HEK293 (cell line): Measurements from ENCODE around the gene AEBP2.

Source experiments
- AEBP2 ChIP-seq: fragments of 450-650 bp; formaldehyde crosslinking; IDR thresholded peaks from 2 replicates; pipeline ENCODE4 v1.5.1; 2016; ENCODE audit warnings: missing biosample characterization, missing genetic modification characterization, borderline replicate concordance
- BCL11A ChIP-seq: fragments of 450-650 bp; formaldehyde crosslinking; IDR thresholded peaks from 2 replicates; pipeline ENCODE4 v1.5.1; 2016; ENCODE audit warnings: low read depth, missing biosample characterization, missing genetic modification characterization
- GFI1B ChIP-seq: fragments of 450-650 bp; formaldehyde crosslinking; IDR thresholded peaks from 2 replicates; pipeline ENCODE4 v1.5.1; 2016; ENCODE audit warnings: missing biosample characterization, missing genetic modification characterization
- PRDM6 ChIP-seq: fragments of 450-650 bp; formaldehyde crosslinking; IDR thresholded peaks from 2 replicates; pipeline ENCODE4 v1.5.1; 2017; ENCODE audit warnings: missing biosample characterization, missing genetic modification characterization
- RBAK ChIP-seq: fragments of 450-650 bp; formaldehyde crosslinking; IDR thresholded peaks from 2 replicates; pipeline ENCODE4 v1.5.1; 2016; ENCODE audit warnings: missing biosample characterization, missing genetic modification characterization
- SALL2 ChIP-seq: fragments of 450-650 bp; formaldehyde crosslinking; IDR thresholded peaks from 2 replicates; pipeline ENCODE4 v1.5.0; 2017; ENCODE audit warnings: missing biosample characterization, mild to moderate bottlenecking, missing genetic modification characterization, borderline replicate concordance
- SETDB1 ChIP-seq: IDR thresholded peaks from one replicate; pipeline ENCODE4 v1.6.1; 2017; ENCODE audit warnings: mild to moderate bottlenecking, low read length, moderate library complexity, mixed read lengths; ENCODE audit not compliant: insufficient read length
- SP2 ChIP-seq: fragments of 450-650 bp; formaldehyde crosslinking; IDR thresholded peaks from 2 replicates; pipeline ENCODE4 v1.5.1; 2016; ENCODE audit warnings: missing biosample characterization, missing genetic modification characterization
- WT1 ChIP-seq: fragments of 450-650 bp; formaldehyde crosslinking; IDR thresholded peaks from 2 replicates; pipeline ENCODE4 v1.5.1; 2016; ENCODE audit warnings: missing biosample characterization, missing genetic modification characterization
- YY1 ChIP-seq: fragments of 450-650 bp; formaldehyde crosslinking; IDR thresholded peaks from 2 replicates; pipeline ENCODE4 v1.5.1; 2018; ENCODE audit warnings: missing biosample characterization, missing genetic modification characterization
- YY2 ChIP-seq: fragments of 450-650 bp; formaldehyde crosslinking; IDR thresholded peaks from 2 replicates; pipeline ENCODE4 v1.5.1; 2016; ENCODE audit warnings: missing biosample characterization, missing genetic modification characterization
- ZEB2 ChIP-seq: fragments of 450-650 bp; formaldehyde crosslinking; IDR thresholded peaks from 2 replicates; pipeline ENCODE4 v1.5.1; 2016; ENCODE audit warnings: missing biosample characterization, missing genetic modification characterization
- ZNF140 ChIP-seq: fragments of 450-650 bp; formaldehyde crosslinking; IDR thresholded peaks from 2 replicates; pipeline ENCODE4 v1.5.1; 2016; ENCODE audit warnings: missing biosample characterization, missing genetic modification characterization
- ZNF148 ChIP-seq: fragments of 450-650 bp; formaldehyde crosslinking; IDR thresholded peaks from 2 replicates; pipeline ENCODE4 v1.5.0; 2017; ENCODE audit warnings: missing biosample characterization, missing genetic modification characterization, borderline replicate concordance
- ZNF175 ChIP-seq: fragments of 450-650 bp; formaldehyde crosslinking; IDR thresholded peaks from 2 replicates; pipeline ENCODE4 v1.5.1; 2016; ENCODE audit warnings: missing biosample characterization, missing genetic modification characterization
- ZNF184 ChIP-seq: fragments of 450-650 bp; IDR thresholded peaks from 2 replicates; pipeline ENCODE4 v1.5.1; 2018; ENCODE audit warnings: missing biosample characterization, mild to moderate bottlenecking, missing genetic modification characterization
- ZNF2 ChIP-seq: fragments of 450-650 bp; formaldehyde crosslinking; IDR thresholded peaks from 2 replicates; pipeline ENCODE4 v1.5.1; 2016; ENCODE audit warnings: missing biosample characterization, missing genetic modification characterization
- ZNF214 ChIP-seq: fragments of 450-650 bp; formaldehyde crosslinking; IDR thresholded peaks from 2 replicates; pipeline ENCODE4 v1.5.1; 2017; ENCODE audit warnings: missing biosample characterization, mild to moderate bottlenecking, missing genetic modification characterization, borderline replicate concordance
- ZNF362 ChIP-seq: fragments of 450-650 bp; formaldehyde crosslinking; IDR thresholded peaks from 2 replicates; pipeline ENCODE4 v1.5.1; 2016; ENCODE audit warnings: missing biosample characterization, missing genetic modification characterization
- ZNF366 ChIP-seq: fragments of 450-650 bp; formaldehyde crosslinking; conservative IDR thresholded peaks from 2 replicates; pipeline ENCODE4 v1.5.1; 2016; ENCODE audit warnings: missing biosample characterization, missing genetic modification characterization
- ZNF433 ChIP-seq: fragments of 450-650 bp; formaldehyde crosslinking; IDR thresholded peaks from 2 replicates; pipeline ENCODE4 v1.5.1; 2016; ENCODE audit warnings: missing biosample characterization, missing genetic modification characterization, low read depth
- ZNF561 ChIP-seq: fragments of 450-650 bp; IDR thresholded peaks from 2 replicates; pipeline ENCODE4 v1.5.1; 2018; ENCODE audit warnings: missing biosample characterization, missing genetic modification characterization, borderline replicate concordance
- ZNF600 ChIP-seq: fragments of 450-650 bp; formaldehyde crosslinking; IDR thresholded peaks from 2 replicates; pipeline ENCODE4 v1.5.1; 2016; ENCODE audit warnings: missing biosample characterization, missing genetic modification characterization
- ZNF768 ChIP-seq: fragments of 450-650 bp; formaldehyde crosslinking; IDR thresholded peaks from 2 replicates; pipeline ENCODE4 v1.5.1; 2018; ENCODE audit warnings: missing biosample characterization, mild to moderate bottlenecking, missing genetic modification characterization
- ZNF785 ChIP-seq: fragments of 450-650 bp; formaldehyde crosslinking; IDR thresholded peaks from 2 replicates; pipeline ENCODE4 v1.5.1; 2016; ENCODE audit warnings: missing biosample characterization, missing genetic modification characterization
- ZNF791 ChIP-seq: fragments of 450-650 bp; formaldehyde crosslinking; IDR thresholded peaks from 2 replicates; pipeline ENCODE4 v1.5.1; 2016; ENCODE audit warnings: missing biosample characterization, missing genetic modification characterization
- ZNF792 ChIP-seq: fragments of 450-650 bp; formaldehyde crosslinking; IDR thresholded peaks from 2 replicates; pipeline ENCODE4 v1.5.1; 2016; ENCODE audit warnings: missing biosample characterization, missing genetic modification characterization

Gene AEBP2

GRCh38 chr12:19439059-19440018 is at the start of gene AEBP2 (continued):
- peak; percentile 67 for TF ChIP-seq ZEB2 (tag by site-specific recombination)
- TF ChIP-seq ZNF791 (tag by site-specific recombination), result no peak
- no peak for TF ChIP-seq ZNF362
- TF ChIP-seq ZNF785, result peak; percentile 97
- TF ChIP-seq ZNF2 (tag by site-specific recombination), result no peak
- TF ChIP-seq AEBP2 (tag by site-specific recombination), result no peak
- peak; percentile 88 for TF ChIP-seq YY1
- TF ChIP-seq GFI1B (tag by site-specific recombination), result no peak
- 0 out of 2 replicates have a peak, but pooled peaks have one; percentile 32 for TF ChIP-seq ZNF561
- peak; percentile 77 for TF ChIP-seq YY2 (tag by site-specific recombination)
- peak; percentile 43; the same call in 1 of the 2 replicates for TF ChIP-seq WT1 (tag by site-specific recombination)
- TF ChIP-seq RBAK (tag by site-specific recombination), result no peak
- no peak for TF ChIP-seq ZNF175 (tag by site-specific recombination)
- no peak for TF ChIP-seq ZNF792 (tag by site-specific recombination)
- TF ChIP-seq ZNF148 (tag by site-specific recombination), result no peak; the same call in 1 of the 2 replicates
- TF ChIP-seq SALL2 (tag by site-specific recombination), result no peak
- TF ChIP-seq SP2 (tag by site-specific recombination), result peak; percentile 55
- no peak for TF ChIP-seq ZNF768 (tag by site-specific recombination)
- TF ChIP-seq BCL11A, result no peak
- peak; percentile 63 for TF ChIP-seq ZNF366 (tag by site-specific recombination)
- TF ChIP-seq SETDB1, result peak; percentile 81
- no peak for TF ChIP-seq ZNF433 (tag by site-specific recombination)
- no peak for TF ChIP-seq PRDM6 (tag by site-specific recombination)
- TF ChIP-seq ZNF184 (tag by site-specific recombination), result no peak
- no peak for TF ChIP-seq ZNF140 (tag by site-specific recombination)
- peak; percentile 52; the same call in 1 of the 2 replicates for TF ChIP-seq ZNF600 (tag by site-specific recombination)
- TF ChIP-seq ZNF214 (tag by site-specific recombination), result no peak
